AG08396 (cell line): ENCODE data around the gene ZNF260.
"Not testable (repeated sequence)": the region's sequence is repeated elsewhere in the genome, so short reads cannot be mapped to it uniquely, and the experiment has no call there.

Source experiments
- DNase-seq: peaks from one replicate; pipeline ENCODE4 v3.0.0; 2012; ENCODE audit warnings: low spot score, mixed read lengths

Gene ZNF260

DNA sequence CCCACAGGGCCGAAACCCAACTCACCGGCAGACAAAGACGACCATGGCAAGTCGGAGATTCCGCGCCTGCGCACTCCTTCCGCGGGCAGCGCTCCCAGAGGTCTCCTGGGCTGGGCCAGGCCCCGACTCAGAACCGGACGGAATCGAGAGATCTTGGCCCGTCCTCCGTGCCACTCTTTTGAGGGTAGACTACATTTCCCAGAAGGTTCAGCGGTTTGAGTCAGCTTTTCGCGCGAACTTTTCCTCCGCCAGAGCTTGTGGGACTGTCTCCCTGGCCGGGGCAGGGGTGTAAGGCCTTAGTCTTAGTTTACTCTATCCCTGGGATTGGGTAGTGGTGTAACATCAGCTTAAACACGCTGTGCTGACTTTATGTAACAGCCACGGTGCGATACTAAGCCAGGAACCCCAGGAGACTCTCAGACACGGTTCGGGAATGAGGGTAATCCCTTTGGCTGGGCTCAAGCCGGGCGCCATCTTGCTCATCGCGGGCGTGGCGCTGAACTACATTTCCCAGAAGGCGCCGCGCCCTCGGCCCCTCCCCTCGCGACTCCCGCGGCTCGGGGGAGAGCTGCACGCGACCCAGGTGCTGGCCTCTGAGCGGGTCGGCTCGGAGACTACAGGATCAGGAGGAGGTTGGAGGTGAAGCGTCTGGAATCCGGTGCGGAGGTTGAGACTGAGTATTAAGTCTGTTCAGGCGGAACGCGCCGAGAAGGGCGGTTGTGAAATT is at the start of gene ZNF260:
TSS of gene ZNF260 (minus strand) at position 78 of the 727 bp plus-strand sequence. CDS start 13,033 bp downstream, outside the sequence.
- DNase-seq: peak; percentile 96

- no peak for DNase-seq
Measured at GRCh38 chr19:36577271-36577996, 49.4 kb upstream of the ZNF260 start.

GRCh38 chr19:36574741-36575140 is 46.7 kb upstream of the ZNF260 start:
- DNase-seq: no peak

DNA sequence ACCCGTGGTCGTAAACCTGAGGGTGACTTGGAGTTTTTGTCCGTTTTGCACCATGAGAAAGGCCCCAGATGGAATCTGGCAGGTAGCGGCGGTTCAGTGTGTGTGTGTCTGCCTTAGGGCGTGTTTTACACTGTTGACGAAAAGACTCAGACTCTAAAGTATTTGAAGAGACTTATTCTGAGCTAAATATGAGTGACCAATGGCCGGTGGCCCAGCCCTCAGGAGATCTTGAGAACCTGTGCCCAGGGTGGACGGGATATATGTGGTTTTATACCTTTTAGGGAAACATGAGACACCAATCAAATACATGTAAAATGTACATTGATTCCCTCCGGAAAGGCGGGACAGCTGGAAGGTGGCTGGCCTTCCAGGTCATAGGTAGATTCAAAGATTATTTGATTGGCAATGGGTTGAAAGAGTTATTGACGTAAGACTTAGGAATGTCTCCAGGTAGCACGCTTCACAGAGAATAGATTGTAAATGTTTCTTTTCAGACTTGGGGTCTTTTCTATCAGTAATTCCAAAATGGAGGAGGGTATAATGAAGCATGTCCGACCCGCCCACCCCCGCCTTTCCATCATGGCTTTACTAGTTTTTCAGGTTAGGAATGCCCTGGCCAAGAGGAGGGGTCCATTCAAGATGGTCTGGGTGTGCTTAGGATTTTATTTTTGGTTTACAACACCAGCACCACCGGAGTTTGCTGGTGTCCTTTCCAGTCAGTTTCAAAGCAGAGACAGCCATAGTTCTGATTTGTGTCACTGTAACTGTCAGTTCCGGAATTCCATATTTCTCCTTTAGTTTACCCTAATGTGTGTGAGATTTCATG is 46.0 kb upstream of the ZNF260 start:
- peak; percentile 37 for DNase-seq

DNA sequence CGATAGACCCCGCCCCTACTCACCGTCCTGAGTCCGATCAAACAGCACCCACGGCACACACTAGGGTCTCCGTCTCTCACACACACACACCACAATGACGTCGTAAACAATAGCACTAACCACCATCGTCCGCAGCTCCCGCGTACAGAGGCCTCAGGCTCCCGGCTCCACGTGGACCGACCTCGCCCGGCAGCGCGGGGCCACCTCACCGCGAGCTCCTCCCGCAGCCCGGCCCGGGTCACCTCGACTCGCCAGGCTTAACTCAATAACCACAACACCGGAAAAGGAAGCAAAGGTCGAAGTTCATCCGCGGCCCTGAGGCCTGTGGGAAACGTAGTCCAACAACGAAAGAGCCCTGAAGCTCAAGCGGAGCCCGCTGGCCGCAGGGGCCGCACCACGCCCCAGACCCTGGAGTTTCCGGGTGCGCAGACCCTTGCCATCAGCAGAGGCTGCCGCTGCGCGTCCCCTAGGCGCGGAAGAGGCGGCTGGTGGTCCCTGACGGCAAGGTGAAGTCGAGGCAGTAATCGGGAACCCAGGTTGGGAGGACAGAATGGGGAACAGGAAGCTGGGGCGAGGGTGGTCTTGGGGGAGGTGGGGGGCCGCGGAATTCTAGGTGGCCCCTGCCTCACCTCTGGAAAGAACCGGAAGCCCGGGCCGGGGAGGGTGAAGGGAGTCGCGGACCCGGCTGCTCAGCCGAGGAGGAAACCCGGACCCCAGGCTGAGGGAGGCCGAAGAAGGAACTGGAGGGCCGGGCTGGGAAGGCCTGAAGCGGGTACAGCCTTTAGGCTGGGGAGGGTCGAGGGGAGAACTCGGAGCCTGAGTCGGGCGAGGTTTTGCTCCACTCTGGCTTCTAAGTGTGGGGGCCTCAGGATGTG is 45.2 kb upstream of the ZNF260 start, which contains the start of gene ZNF529:
TSS of gene ZNF529 (minus strand) at position 273 of the 875 bp plus-strand sequence. CDS start 946 bp downstream, outside the sequence.
- DNase-seq: peak; percentile 94

DNA sequence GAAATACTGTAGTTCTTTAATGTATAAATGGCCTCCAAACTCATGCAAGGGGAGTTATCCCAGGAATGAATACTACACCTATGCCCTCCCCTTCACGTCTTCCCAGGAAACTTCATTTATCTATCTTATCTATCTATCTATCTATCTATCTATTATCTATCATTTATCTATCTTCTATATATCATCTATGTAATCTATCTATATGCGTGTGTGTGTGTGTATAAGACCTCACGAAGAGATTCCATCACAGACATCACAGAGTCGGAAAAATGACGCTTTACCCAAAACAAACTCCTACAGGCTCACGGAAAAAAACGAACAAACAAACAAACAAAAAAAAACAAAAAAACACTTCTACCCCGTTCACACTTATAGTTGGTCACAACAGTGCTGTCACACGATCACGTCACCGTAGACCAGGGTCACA is 44.5 kb upstream of the ZNF260 start:
- DNase-seq: no peak

DNA sequence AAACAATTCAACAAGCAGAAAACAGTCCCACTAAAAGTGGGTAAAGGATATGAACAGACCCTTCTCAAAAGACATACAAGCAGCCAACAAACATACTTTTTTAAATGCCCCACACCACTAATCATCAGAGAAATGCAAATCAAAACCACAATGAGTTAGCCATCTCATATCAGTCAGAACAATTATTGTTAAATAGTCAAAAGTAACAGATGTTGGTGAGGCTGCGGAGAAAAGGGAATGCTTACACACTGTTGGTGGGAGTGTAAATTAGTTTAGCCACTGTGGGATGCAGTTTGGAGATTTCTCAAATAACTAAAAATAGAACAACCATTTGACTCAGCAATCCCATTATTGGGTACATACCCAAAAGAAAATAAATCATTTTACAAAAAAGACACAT is 36.3 kb upstream of the ZNF260 start:
- DNase-seq: no peak

DNA sequence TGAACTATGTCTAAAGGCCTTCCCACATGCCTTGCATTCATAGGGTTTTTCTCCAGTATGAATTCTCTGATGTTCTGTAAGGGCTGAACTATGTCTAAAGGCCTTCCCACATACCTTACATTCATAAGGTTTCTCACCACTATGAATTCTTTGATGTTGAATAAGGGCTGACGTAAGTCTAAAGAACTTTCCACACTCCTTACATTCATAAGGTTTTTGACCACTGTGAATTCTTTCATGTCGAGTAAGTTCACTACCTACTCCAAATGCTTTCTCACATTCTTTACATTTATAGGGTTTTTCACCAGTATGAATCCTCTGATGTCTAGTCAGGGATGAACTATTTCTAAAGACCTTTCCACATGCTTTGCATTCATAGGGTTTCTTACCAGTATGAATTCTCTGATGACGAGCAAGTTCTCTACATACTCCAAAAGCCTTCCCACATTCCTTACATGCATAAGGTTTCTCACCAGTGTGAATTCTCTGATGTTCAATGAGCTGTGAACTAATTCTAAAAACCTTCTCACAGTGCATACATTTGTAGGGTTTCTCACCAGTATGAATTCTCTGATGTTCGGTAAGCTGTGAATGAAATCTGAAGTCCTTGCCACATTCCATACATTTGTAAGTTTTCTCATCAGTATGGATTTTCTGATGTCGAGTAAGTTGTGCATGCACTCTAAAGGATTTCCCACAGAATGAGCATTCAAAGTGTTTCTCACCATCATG is 19.1 kb upstream of the ZNF260 start:
- DNase-seq: no peak

- DNase-seq: peak; percentile 21
Measured at GRCh38 chr19:36528921-36529518, 949 bp upstream of the ZNF260 start.

DNA sequence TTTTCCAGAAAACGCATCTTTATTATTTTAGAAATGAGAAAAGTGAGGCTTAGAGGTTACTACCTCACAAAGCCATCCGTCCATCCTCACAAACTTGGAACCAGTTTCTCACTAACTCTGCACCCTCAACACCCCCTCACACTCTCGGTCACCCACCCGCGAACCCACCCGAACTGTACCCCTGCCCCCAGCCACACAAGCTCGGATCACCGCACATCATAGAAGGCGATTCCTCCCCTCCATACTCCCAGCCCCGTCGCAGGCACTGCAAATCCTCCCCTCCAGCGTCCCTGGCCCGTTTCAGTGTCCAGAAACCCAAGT is 238 bp downstream of the ZNF260 start:
- no peak for DNase-seq

DNA sequence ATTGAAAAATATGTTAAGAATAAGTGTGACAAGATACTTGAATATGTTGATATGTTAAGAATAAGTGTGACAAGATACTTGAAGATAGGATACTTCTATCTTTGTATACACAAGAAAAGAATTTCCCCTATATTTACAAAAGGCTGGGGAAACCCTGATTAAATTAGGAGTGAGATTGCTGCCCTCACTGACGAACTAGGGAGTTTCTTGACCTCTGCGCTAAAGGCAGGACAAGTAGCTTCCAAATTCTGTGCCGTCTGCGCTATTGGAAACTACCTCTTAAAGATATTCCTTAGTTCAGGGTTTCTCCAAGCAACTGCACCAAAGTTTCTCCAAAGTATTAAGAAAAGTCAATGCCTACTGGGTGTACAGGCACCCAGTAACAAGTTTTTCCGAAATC is 730 bp downstream of the ZNF260 start:
- no peak for DNase-seq

DNA sequence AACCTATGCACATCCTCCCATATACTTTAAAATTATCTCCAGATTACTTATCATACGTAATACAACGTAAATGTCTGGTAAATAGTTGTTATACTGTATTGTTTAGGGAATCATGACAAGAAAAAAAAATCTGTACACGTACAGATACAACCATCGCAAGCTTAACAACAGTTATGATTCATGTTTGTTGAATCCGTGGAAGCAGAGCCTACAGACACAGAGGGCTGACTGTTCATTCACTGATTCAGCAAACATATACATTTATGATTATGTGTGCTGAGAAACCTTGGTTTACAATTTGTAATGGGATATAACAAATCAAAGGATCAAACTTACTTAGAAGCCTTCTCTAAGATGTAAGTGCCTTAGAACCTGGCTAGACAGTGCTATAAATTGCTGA is 1.5 kb downstream of the ZNF260 start:
- DNase-seq: no peak

DNA sequence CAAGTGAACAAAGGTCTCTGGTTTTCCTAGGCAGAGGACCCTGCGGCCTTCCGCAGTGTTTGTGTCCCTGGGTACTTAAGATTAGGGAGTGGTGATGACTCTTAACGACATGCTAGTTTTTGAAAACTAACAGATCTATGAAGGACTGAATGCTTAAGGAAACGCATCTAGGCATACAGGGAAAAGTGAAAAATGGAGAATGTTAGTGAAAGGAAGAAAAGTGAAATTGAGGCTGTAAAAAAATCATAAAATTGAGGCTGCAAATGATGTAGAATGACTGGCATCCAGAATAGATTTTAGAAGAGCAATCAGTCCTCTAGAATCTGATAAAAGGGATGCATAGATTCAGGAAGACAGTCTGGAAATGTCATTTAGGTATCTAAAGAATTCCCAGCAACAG is 3.5 kb downstream of the ZNF260 start:
- DNase-seq: no peak

GRCh38 chr19:36514012-36514612 is 14.0 kb downstream of the ZNF260 start:
- no peak for DNase-seq

DNA sequence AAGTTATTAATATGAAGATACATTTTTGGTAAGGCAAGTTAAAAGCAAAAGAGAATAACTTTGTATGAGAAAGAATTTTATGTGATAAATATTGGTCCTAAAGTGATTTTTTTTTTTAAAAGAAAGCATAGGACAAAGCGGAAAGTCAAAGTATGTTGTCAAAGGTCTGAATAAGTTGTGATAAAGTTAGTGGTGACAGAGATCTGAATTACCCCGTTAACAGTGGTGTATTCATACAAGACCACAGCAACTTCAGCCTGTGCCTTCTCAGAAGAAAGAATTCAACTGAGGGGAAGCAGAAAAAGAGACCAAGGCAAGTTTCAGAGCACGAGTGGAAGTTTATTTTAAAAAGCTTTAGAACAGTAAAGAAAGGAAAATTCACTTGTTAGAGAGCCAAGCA is 19.7 kb downstream of the ZNF260 start:
- DNase-seq: no peak

GRCh38 chr19:36501973-36502372 is 26.1 kb downstream of the ZNF260 start:
- DNase-seq: no peak

GRCh38 chr19:36497001-36497400 is 31.1 kb downstream of the ZNF260 start:
- DNase-seq: no peak

DNA sequence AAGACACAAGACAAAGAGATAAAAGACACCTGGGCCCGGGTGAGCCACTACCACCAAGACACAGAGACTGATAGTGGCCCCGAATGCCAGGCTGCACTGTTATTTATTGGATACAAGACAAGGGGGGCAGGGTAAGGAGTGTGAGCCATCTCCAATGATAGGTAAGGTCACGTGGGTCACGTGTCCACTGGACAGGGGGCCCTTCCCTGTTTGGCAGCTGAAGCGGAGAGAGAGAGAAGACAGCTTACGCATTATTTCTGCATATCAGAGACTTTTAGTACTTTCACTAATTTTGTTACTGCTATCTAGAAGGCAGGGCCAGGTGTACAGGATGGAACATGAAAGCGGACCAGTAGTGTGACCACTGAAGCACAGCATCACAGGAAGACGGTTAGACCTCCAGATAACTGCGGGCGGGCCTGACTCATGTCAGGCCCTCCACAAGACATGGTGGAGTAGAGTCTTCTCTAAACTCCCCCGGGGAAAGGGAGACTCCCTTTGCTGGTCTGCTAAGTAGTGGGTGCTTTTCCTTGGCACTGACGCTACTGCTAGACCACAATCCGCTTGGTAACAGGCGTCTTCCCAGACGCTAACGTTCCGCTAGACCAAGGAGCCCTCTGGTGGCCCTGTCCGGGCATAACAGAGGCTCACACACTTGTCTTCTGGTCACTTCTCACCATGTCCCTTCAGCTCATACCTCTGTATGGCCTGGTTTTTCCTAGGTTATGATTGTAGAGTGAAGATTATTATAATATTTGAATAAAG is 35.2 kb downstream of the ZNF260 start:
- DNase-seq: peak; percentile 38

GRCh38 chr19:36490846-36491245 is 37.2 kb downstream of the ZNF260 start:
- not testable (repeated sequence) for DNase-seq
